Glutamatergic neuron (in vitro differentiated cells): ENCODE results near the gene RNASE8. TPM values are rescaled to one million over a fixed set of nuclear protein-coding genes. Genes with fewer than 3 reads are reported as not detected.

ENCODE experiments used
- DNase-seq: peaks from one replicate; pipeline ENCODE4 v3.0.0; 2022
- H3K27ac Mint-ChIP-seq: one replicate; pipeline ENCODE4 v1.8.0; 2020; ENCODE audit warnings: mild to moderate bottlenecking, mixed read lengths, inconsistent platforms; ENCODE audit not compliant: unreplicated experiment
- H3K27me3 Mint-ChIP-seq: one replicate; pipeline ENCODE4 v1.8.0; 2020; ENCODE audit warnings: mild to moderate bottlenecking, moderate library complexity, mixed read lengths, inconsistent platforms; ENCODE audit not compliant: unreplicated experiment
- H3K36me3 Mint-ChIP-seq: one replicate; pipeline ENCODE4 v1.8.0; 2020; ENCODE audit warnings: mild to moderate bottlenecking, mixed read lengths, inconsistent platforms; ENCODE audit not compliant: unreplicated experiment
- H3K4me1 Mint-ChIP-seq: one replicate; pipeline ENCODE4 v1.8.0; 2020; ENCODE audit warnings: mild to moderate bottlenecking, low read depth, mixed read lengths, inconsistent platforms; ENCODE audit not compliant: unreplicated experiment
- H3K4me3 Mint-ChIP-seq: one replicate; pipeline ENCODE4 v1.8.0; 2020; ENCODE audit warnings: mild to moderate bottlenecking, mixed read lengths, inconsistent platforms; ENCODE audit not compliant: unreplicated experiment
- H3K9me3 Mint-ChIP-seq: one replicate; pipeline ENCODE4 v1.8.0; 2020; ENCODE audit warnings: mild to moderate bottlenecking, moderate library complexity, mixed read lengths, inconsistent platforms; ENCODE audit not compliant: unreplicated experiment
- total RNA-seq: library from RNA; stranded (reverse); fragmentation: NEBNext Ultra II Directional; extraction: Animal tissue kit (Norgen Biotek cat#: 25700); gene quantifications from one replicate; pipeline ENCODE4 v1.2.1, GENCODE V29; 2021; ENCODE audit not compliant: unreplicated experiment
- TF ChIP-seq, protein P1 (sequence below): fragments of 200-600 bp; sonication (generic); IDR thresholded peaks from one replicate; pipeline ENCODE4 v1.5.0; 2021; ENCODE audit not compliant: partially characterized antibody, unreplicated experiment

The RNASE8 gene
- total RNA-seq, 1 donor from 2014 or later: not detected

DNA sequence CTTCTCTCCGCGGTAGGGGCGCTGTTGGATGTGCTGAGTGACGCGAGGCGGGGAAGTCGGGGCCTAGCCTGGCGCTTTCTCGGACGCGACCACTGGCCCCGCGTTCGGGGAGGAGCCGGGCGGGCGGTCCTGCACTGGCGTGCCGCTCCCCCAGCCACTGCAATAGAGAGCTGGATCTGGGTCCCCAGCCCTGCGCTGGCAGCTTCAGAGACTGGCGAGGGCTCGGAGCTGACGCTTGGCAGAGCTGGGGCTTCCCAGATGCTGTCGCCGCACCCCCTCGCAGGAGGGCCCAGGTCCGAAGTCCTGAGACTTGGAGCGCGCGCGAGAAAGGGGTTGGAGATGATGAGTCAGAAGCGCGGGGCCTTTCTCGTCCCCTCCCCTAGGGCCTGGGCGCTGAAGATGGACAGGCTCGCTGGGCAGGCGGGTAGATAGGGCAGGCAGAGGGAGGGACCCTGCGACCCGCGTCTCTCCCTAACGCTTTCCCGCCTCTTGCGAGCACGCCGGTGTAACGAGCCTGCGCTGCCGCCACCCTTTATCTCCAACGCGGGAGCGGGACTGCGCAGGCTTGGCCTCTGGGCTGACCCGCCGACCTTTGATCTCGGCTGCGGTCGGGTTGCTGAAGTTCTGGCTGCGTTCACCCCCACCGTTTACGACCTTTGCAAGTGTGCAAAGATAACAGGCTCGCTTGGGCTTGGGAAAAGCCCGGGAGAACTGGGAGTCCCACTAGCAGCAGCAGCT lies 46.3 kb downstream of the RNASE8 start:
- Mint-ChIP-seq H3K27ac (peak overlapping the region; percentile 89), H3K36me3 (peaks cover 2% of the 10 kb centered on the region), H3K9me3 (peaks cover 10% of the 10 kb centered on the region), H3K4me3 (peak overlapping the region; percentile 98), H3K4me1 (peaks cover 42% of the 10 kb centered on the region), H3K27me3 (peaks cover 8% of the 10 kb centered on the region)
- DNase-seq: peak; percentile 95
- TF ChIP-seq, protein P1, sequence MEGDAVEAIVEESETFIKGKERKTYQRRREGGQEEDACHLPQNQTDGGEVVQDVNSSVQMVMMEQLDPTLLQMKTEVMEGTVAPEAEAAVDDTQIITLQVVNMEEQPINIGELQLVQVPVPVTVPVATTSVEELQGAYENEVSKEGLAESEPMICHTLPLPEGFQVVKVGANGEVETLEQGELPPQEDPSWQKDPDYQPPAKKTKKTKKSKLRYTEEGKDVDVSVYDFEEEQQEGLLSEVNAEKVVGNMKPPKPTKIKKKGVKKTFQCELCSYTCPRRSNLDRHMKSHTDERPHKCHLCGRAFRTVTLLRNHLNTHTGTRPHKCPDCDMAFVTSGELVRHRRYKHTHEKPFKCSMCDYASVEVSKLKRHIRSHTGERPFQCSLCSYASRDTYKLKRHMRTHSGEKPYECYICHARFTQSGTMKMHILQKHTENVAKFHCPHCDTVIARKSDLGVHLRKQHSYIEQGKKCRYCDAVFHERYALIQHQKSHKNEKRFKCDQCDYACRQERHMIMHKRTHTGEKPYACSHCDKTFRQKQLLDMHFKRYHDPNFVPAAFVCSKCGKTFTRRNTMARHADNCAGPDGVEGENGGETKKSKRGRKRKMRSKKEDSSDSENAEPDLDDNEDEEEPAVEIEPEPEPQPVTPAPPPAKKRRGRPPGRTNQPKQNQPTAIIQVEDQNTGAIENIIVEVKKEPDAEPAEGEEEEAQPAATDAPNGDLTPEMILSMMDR: peak; percentile 64

- peaks cover 5% of the 10 kb centered on the region for H3K9me3 Mint-ChIP-seq
Measured at GRCh38 chr14:21104448-21105060, 46.9 kb downstream of the RNASE8 start.

DNA sequence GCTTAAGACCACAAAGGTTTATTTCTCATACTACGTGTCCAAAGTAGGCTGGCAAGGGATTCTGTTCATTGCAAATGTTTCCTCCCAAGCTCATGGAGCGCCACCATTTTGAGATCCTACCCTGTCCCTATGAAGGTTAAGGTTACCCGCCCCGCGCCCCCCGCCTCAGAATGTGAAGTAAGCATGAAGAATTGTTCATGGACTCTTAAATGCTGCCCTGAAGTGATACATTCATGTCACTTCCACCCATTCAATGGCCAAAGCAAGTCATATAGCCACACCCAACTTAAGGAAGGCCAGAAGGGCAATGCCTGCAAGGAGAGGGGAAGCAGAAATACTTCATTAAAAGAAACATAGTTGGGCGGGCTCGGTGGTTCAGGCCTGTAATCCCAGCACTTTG lies 47.5 kb downstream of the RNASE8 start:
- Mint-ChIP-seq H3K27me3 (peaks cover 2% of the 10 kb centered on the region), H3K27ac (peak overlapping the region; percentile 89), H3K9me3 (peaks cover 5% of the 10 kb centered on the region)

More at GRCh38 chr14:21104448-21105060, 46.9 kb downstream of the RNASE8 start:
- TF ChIP-seq, protein P1: peak; percentile 27
- Mint-ChIP-seq H3K27me3 (peaks cover 2% of the 10 kb centered on the region), H3K4me3 (peak overlapping the region; percentile 98), H3K4me1 (peaks cover 35% of the 10 kb centered on the region), H3K36me3 (no peaks in the 10 kb centered on the region), H3K27ac (peak overlapping the region; percentile 89)
- DNase-seq: peak; percentile 82

DNA sequence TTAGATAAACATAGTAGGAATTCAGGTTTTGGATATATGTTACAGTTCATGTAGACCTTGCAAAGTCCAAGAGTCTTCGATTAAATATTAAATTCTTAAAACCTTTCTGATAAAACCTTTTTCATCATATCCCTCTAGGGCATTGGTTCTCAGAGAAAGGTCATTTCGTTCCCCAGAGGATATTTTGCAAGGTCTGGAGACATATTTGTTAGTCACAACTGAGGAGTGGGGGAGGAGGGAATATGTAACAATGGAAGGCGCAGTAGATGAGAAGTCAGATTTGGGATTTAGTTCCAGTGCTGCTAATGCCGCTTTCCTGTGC lies 48.5 kb downstream of the RNASE8 start:
- peaks cover 5% of the 10 kb centered on the region for H3K9me3 Mint-ChIP-seq
- no peaks in the 10 kb centered on the region for H3K36me3 Mint-ChIP-seq
- TF ChIP-seq, protein P1: no peak
- peaks cover 30% of the 10 kb centered on the region for H3K4me1 Mint-ChIP-seq
- peak overlapping the region; percentile 95 for H3K27ac Mint-ChIP-seq
- H3K4me3 Mint-ChIP-seq: peak overlapping the region; percentile 72
- H3K27me3 Mint-ChIP-seq: peaks cover 2% of the 10 kb centered on the region
- DNase-seq: no peak

More for the DNA sequence above, 47.5 kb downstream of the RNASE8 start:
- no peak for DNase-seq
- TF ChIP-seq, protein P1: no peak
- Mint-ChIP-seq H3K4me1 (peaks cover 32% of the 10 kb centered on the region), H3K4me3 (peak overlapping the region; percentile 98), H3K36me3 (no peaks in the 10 kb centered on the region)
